ENCODE results near the gene SPTBN4.

DNA sequence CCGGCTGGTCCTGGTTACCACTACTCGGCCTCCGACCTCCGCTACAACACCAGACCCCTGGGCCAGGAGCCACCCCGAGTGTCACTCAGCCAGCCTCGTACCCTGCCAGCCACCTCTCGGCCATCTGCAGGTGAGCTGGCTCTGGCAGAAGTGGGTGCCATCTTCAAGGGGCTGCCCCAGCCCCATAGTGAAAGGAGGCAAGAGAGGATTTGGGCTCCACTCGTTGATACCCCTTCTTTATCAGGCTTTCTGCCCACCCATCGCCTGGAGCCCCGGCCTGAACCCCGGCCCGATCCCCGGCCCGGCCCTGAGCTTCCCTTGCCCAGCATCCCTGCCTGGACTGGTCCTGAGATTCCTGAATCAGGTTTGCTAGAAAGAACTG is 141.4 kb downstream of the SPTBN4 start:
- TF ChIP-seq, protein P1, sequence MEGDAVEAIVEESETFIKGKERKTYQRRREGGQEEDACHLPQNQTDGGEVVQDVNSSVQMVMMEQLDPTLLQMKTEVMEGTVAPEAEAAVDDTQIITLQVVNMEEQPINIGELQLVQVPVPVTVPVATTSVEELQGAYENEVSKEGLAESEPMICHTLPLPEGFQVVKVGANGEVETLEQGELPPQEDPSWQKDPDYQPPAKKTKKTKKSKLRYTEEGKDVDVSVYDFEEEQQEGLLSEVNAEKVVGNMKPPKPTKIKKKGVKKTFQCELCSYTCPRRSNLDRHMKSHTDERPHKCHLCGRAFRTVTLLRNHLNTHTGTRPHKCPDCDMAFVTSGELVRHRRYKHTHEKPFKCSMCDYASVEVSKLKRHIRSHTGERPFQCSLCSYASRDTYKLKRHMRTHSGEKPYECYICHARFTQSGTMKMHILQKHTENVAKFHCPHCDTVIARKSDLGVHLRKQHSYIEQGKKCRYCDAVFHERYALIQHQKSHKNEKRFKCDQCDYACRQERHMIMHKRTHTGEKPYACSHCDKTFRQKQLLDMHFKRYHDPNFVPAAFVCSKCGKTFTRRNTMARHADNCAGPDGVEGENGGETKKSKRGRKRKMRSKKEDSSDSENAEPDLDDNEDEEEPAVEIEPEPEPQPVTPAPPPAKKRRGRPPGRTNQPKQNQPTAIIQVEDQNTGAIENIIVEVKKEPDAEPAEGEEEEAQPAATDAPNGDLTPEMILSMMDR (IDR thresholded peaks at IDR 0.05): no peak
- no peak for TF ChIP-seq POLR2A (IDR thresholded peaks at IDR 0.05)
